AG10803 (cell line): ENCODE measurements around the gene RNF168.
A peak's percentile ranks its signal among the peaks of the same experiment; 100 is the strongest.
"Not testable (repeated sequence)": the region's sequence is repeated elsewhere in the genome, so short reads cannot be mapped to it uniquely, and the experiment has no call there.

Source experiments
- DNase-seq: peaks from one replicate; pipeline ENCODE4 v3.0.0; 2010; ENCODE audit warnings: low read depth
- H3K4me3 ChIP-seq: 2 replicates; pipeline ENCODE4 v1.5.1; 2011; ENCODE audit warnings: mild to moderate bottlenecking, low read length, control low read depth
- CTCF ChIP-seq: conservative IDR thresholded peaks from 2 replicates; pipeline ENCODE4 v1.5.1; 2011; ENCODE audit warnings: mild to moderate bottlenecking, low read length, control low read depth, inconsistent platforms

Gene RNF168

GRCh38 chr3:196514913-196515621 lies 11.5 kb upstream of the RNF168 start, which contains the start of gene SMCO1:
Gene SMCO1 (minus strand): TSS chr3:196515346. CDS start chr3:196515209, 137 bp downstream.
- DNase-seq, result no peak
- H3K4me3 ChIP-seq, result no peak within 1 kb of the TSS
- TF ChIP-seq CTCF, result no peak

- no peak overlapping the region for H3K4me3 ChIP-seq
- TF ChIP-seq CTCF, result no peak
- DNase-seq, result no peak
These were observed 10.8 kb upstream of the RNF168 start for GRCh38 chr3:196514350-196514716.

GRCh38 chr3:196513697-196514349 lies 10.3 kb upstream of the RNF168 start:
- DNase-seq, result peak; percentile 33
- TF ChIP-seq CTCF, result no peak
- no peak overlapping the region for H3K4me3 ChIP-seq

GRCh38 chr3:196511646-196512425 lies 8.3 kb upstream of the RNF168 start:
- H3K4me3 ChIP-seq, DNase-seq: not testable (repeated sequence)

GRCh38 chr3:196511108-196511507 lies 7.5 kb upstream of the RNF168 start:
- not testable (repeated sequence) for H3K4me3 ChIP-seq, DNase-seq

- no peak for DNase-seq
- TF ChIP-seq CTCF, result no peak
- no peak overlapping the region for H3K4me3 ChIP-seq
These were observed 3.1 kb upstream of the RNF168 start for GRCh38 chr3:196506687-196507086.

GRCh38 chr3:196504556-196504955 lies 988 bp upstream of the RNF168 start:
- no peak overlapping the region for H3K4me3 ChIP-seq
- TF ChIP-seq CTCF, result no peak
- DNase-seq, result no peak

- DNase-seq, result not testable (repeated sequence)
- peak overlapping the region; percentile 94 for H3K4me3 ChIP-seq
These were observed 470 bp upstream of the RNF168 start for GRCh38 chr3:196504077-196504398.
